DOHH2 (cell line): ENCODE data around the gene CD70.
A peak's percentile ranks its signal among the peaks of the same experiment; 100 is the strongest.

Experiments
- H3F3A ChIP-seq: fragments of 200-600 bp; sonication (generic), shearing (Covaris generic); 2 replicates; pipeline ENCODE4 v1.6.0; 2016; ENCODE audit warnings: antibody characterized with exemption, mild to moderate bottlenecking; ENCODE audit not compliant: control insufficient read depth, insufficient read depth
- H3K27ac ChIP-seq: fragments of 200-600 bp; sonication (generic); 2 replicates; pipeline ENCODE4 v1.5.1; 2014; ENCODE audit warnings: low read depth, mild to moderate bottlenecking, low read length, moderate library complexity
- H3K27me3 ChIP-seq: fragments of 200-600 bp; sonication (generic); 2 replicates; pipeline ENCODE4 v1.6.1; 2014; ENCODE audit warnings: mild to moderate bottlenecking, low read length, mixed read lengths; ENCODE audit not compliant: control insufficient read depth
- H3K36me3 ChIP-seq: fragments of 200-600 bp; sonication (generic); 2 replicates; pipeline ENCODE4 v1.6.1; 2014; ENCODE audit warnings: mild to moderate bottlenecking, low read length, moderate library complexity, mixed read lengths; ENCODE audit not compliant: control insufficient read depth
- H3K4me1 ChIP-seq: fragments of 200-600 bp; sonication (generic); 2 replicates; pipeline ENCODE4 v1.6.1; 2014; ENCODE audit warnings: mild to moderate bottlenecking, low read length, mixed read lengths; ENCODE audit not compliant: control insufficient read depth
- H3K4me2 ChIP-seq: fragments of 200-600 bp; sonication (generic); 2 replicates; pipeline ENCODE4 v1.6.0; 2014; ENCODE audit warnings: mild to moderate bottlenecking, low read length, moderate library complexity
- H3K4me3 ChIP-seq: fragments of 200-600 bp; sonication (generic); 2 replicates; pipeline ENCODE4 v1.5.1; 2014; ENCODE audit warnings: mild to moderate bottlenecking, low read length, mixed read lengths
- H3K79me2 ChIP-seq: fragments of 200-600 bp; sonication (generic); 2 replicates; pipeline ENCODE4 v1.6.1; 2014; ENCODE audit warnings: mild to moderate bottlenecking, low read length, mixed read lengths; ENCODE audit not compliant: control insufficient read depth
- H3K9me2 ChIP-seq: fragments of 200-600 bp; sonication (generic); replicated peaks from 2 replicates; pipeline ENCODE4 v1.6.1; 2014; ENCODE audit warnings: mild to moderate bottlenecking, low read length, mixed read lengths; ENCODE audit not compliant: control insufficient read depth
- H3K9me3 ChIP-seq: fragments of 200-600 bp; sonication (generic); 2 replicates; pipeline ENCODE4 v1.6.1; 2014; ENCODE audit warnings: antibody characterized with exemption, low read length, mixed read lengths; ENCODE audit not compliant: control insufficient read depth, insufficient read depth
- H4K20me1 ChIP-seq: fragments of 200-600 bp; sonication (generic); 2 replicates; pipeline ENCODE4 v1.6.0; 2014; ENCODE audit warnings: low read depth, mild to moderate bottlenecking, antibody characterized with exemption, low read length, moderate library complexity; ENCODE audit not compliant: control insufficient read depth, insufficient read depth
- CTCF ChIP-seq: fragments of 200-600 bp; sonication (generic); IDR thresholded peaks from one replicate; pipeline ENCODE4 v1.5.1; 2014; ENCODE audit warnings: antibody characterized with exemption, mild to moderate bottlenecking, low read depth, low read length; ENCODE audit not compliant: poor library complexity, severe bottlenecking
- EZH2phosphoT487 ChIP-seq: fragments of 200-600 bp; sonication (generic); IDR thresholded peaks from 2 replicates; pipeline ENCODE4 v1.6.1; 2017; ENCODE audit warnings: borderline replicate concordance, mild to moderate bottlenecking, antibody characterized with exemption, low read length, moderate library complexity, mixed read lengths

CD70 gene

GRCh38 chr19:6593651-6594416 is 2.9 kb upstream of the CD70 start:
- Histone ChIP-seq H3K4me2 (no peak overlapping the region), H3K79me2 (peaks cover 5% of the 10 kb centered on the region; the same call in 1 of the 2 replicates), H3K27me3 (peaks cover 16% of the 10 kb centered on the region), H3K27ac (no peak overlapping the region), H3K4me1 (peaks cover 46% of the 10 kb centered on the region), H4K20me1 (no peaks in the 10 kb centered on the region), H3K36me3 (no peaks in the 10 kb centered on the region; the same call in 1 of the 2 replicates), H3F3A (peaks cover 12% of the 10 kb centered on the region), H3K9me3 (no peaks in the 10 kb centered on the region), H3K9me2 (no peaks in the 10 kb centered on the region), H3K4me3 (no peak overlapping the region)
- TF ChIP-seq CTCF: no peak
- no peak for TF ChIP-seq EZH2phosphoT487

- TF ChIP-seq CTCF (no peak), EZH2phosphoT487 (no peak)
- Histone ChIP-seq H3K36me3 (peaks cover 7% of the 10 kb centered on the region), H3F3A (peaks cover 12% of the 10 kb centered on the region), H3K9me3 (no peaks in the 10 kb centered on the region), H3K4me2 (peak overlapping the region; percentile 94), H3K27ac (peak overlapping the region; percentile 76), H3K9me2 (no peaks in the 10 kb centered on the region), H4K20me1 (no peaks in the 10 kb centered on the region), H3K27me3 (peaks cover 16% of the 10 kb centered on the region), H3K4me3 (peak overlapping the region; percentile 77), H3K79me2 (peaks cover 14% of the 10 kb centered on the region; the same call in 1 of the 2 replicates), H3K4me1 (peaks cover 65% of the 10 kb centered on the region)
These were observed 608 bp downstream of the CD70 start for GRCh38 chr19:6590258-6590826.

GRCh38 chr19:6589711-6590257 is 1.2 kb downstream of the CD70 start:
- Histone ChIP-seq H3K27ac (peak overlapping the region; percentile 76), H3K4me1 (peaks cover 65% of the 10 kb centered on the region), H3K4me3 (peak overlapping the region; percentile 77), H3F3A (peaks cover 12% of the 10 kb centered on the region), H3K79me2 (peaks cover 14% of the 10 kb centered on the region; the same call in 1 of the 2 replicates), H3K9me2 (no peaks in the 10 kb centered on the region), H3K27me3 (peaks cover 16% of the 10 kb centered on the region), H3K9me3 (no peaks in the 10 kb centered on the region), H4K20me1 (no peaks in the 10 kb centered on the region), H3K4me2 (peak overlapping the region; percentile 94), H3K36me3 (peaks cover 7% of the 10 kb centered on the region)
- TF ChIP-seq EZH2phosphoT487 (no peak), CTCF (no peak)
